Common myeloid progenitor, CD34-positive (primary cell): ENCODE measurements around the gene CDH12.
"Not testable (repeated sequence)": the region's sequence is repeated elsewhere in the genome, so short reads cannot be mapped to it uniquely, and the experiment has no call there.

ENCODE experiments used
- CTCF ChIA-PET: fragments of 350-600 bp; sonication (Branson Sonifier 250); formaldehyde crosslinking; loops from one replicate; lab custom pipeline; 2021; ENCODE audit warnings: antibody characterized with exemption; lab: Charles Lee
- POLR2A ChIA-PET: fragments of 350-600 bp; sonication (Branson Sonifier 250); formaldehyde crosslinking; loops from one replicate; lab custom pipeline; 2021; ENCODE audit warnings: antibody characterized with exemption; lab: Charles Lee
- DNase-seq, 3 donors: peaks; one replicate each; pipeline versions ENCODE4 v3.0.0 to v3.0.0-alpha.2; 2013
- H3K27ac ChIP-seq, 2 experiments: 1 replicate in 1 of 2; 2 replicates in 1 of 2; pipeline ENCODE4 v1.7.0; 2013; ENCODE audit warnings: inconsistent platforms in 2 of 2, low read length in 2 of 2, mild to moderate bottlenecking in 2 of 2, low read depth in 1 of 2, moderate library complexity in 1 of 2; ENCODE audit not compliant: severe bottlenecking in 2 of 2, insufficient read depth in 1 of 2, poor library complexity in 1 of 2
- H3K27me3 ChIP-seq, 5 experiments: replicated peaks in 2 of 5; 1 replicate in 3 of 5; 2 replicates in 2 of 5; pipeline versions ENCODE4 v1.6.1 to v1.7.0; 2013; ENCODE audit warnings: low read length in 4 of 5, mild to moderate bottlenecking in 2 of 5, moderate library complexity in 2 of 5, inconsistent platforms in 1 of 5; ENCODE audit not compliant: insufficient read depth in 5 of 5, control insufficient read depth in 4 of 5
- H3K36me3 ChIP-seq, 4 experiments: 1 replicate in 2 of 4; 2 replicates in 2 of 4; pipeline versions ENCODE4 v1.6.1 to v1.7.0; 2013; ENCODE audit warnings: low read length in 3 of 4, control low read depth in 1 of 4, mild to moderate bottlenecking in 1 of 4; ENCODE audit not compliant: control insufficient read depth in 4 of 4, insufficient read depth in 4 of 4
- H3K4me1 ChIP-seq, 4 experiments: 1 replicate in 3 of 4; 2 replicates in 1 of 4; pipeline versions ENCODE4 v1.6.1 to v1.7.1; 2013; ENCODE audit warnings: low read length in 3 of 4, mild to moderate bottlenecking in 3 of 4, control low read depth in 1 of 4, inconsistent platforms in 1 of 4, moderate library complexity in 1 of 4; ENCODE audit not compliant: control insufficient read depth in 4 of 4, insufficient read depth in 4 of 4; ENCODE audit errors: control extremely low read depth in 1 of 4
- H3K4me3 ChIP-seq, 7 experiments: 1 replicate in 4 of 7; 2 replicates in 3 of 7; pipeline versions ENCODE4 v1.5.1 to v1.7.0; 2013; ENCODE audit warnings: mild to moderate bottlenecking in 7 of 7, low read length in 6 of 7, moderate library complexity in 6 of 7, inconsistent platforms in 2 of 7, low read depth in 2 of 7, control low read depth in 1 of 7; ENCODE audit not compliant: insufficient read depth in 4 of 7, control insufficient read depth in 1 of 7; ENCODE audit errors: extremely low read depth in 1 of 7
- H3K9me3 ChIP-seq, 5 experiments: 1 replicate in 4 of 5; 2 replicates in 1 of 5; pipeline versions ENCODE4 v1.6.1 to v1.7.1; 2013; ENCODE audit warnings: low read length in 4 of 5, mild to moderate bottlenecking in 2 of 5, inconsistent platforms in 1 of 5, low read depth in 1 of 5, moderate library complexity in 1 of 5; ENCODE audit not compliant: control insufficient read depth in 4 of 5, insufficient read depth in 2 of 5; ENCODE audit errors: control extremely low read depth in 1 of 5
- WGBS: methylation state at CpG from one replicate; pipeline ENCODE4 v1.1.5; 2013; ENCODE audit not compliant: insufficient coverage; 5-methylcytosine and 5-hydroxymethylcytosine counted together

The CDH12 gene

GRCh38 chr5:22779499-22779898, 73.6 kb downstream of the CDH12 start:
- WGBS = 54% methylated on average over 2 of the region's 3 CpGs
- Histone ChIP-seq H3K4me3 (no peak overlapping the region), H3K27me3 (no peaks in the 10 kb centered on the region), H3K36me3 (no peaks in the 10 kb centered on the region), H3K4me1 (no peaks in the 10 kb centered on the region), H3K27ac (no peak overlapping the region), H3K9me3 (no peaks in the 10 kb centered on the region)
- ChIA-PET CTCF (no interaction called here), POLR2A (no interaction called here)
- DNase-seq = no peak

- no peak for DNase-seq
- no peak overlapping the region for H3K27ac ChIP-seq
- ChIA-PET CTCF (no interaction called here), POLR2A (no interaction called here)
- H3K4me1 ChIP-seq = no peaks in the 10 kb centered on the region
- H3K4me3 ChIP-seq = no peak overlapping the region
- no peaks in the 10 kb centered on the region for H3K27me3 ChIP-seq
- WGBS = 100% methylated on average over 1 of the region's 6 CpGs
- H3K36me3 ChIP-seq = no peaks in the 10 kb centered on the region
- H3K9me3 ChIP-seq = no peaks in the 10 kb centered on the region
Measured at GRCh38 chr5:22776285-22776684, 76.9 kb downstream of the CDH12 start.

- H3K27me3 ChIP-seq, H3K4me3 ChIP-seq, H3K9me3 ChIP-seq, H3K27ac ChIP-seq, CTCF ChIA-PET, DNase-seq, H3K4me1 ChIP-seq, POLR2A ChIA-PET, H3K36me3 ChIP-seq: not testable (repeated sequence)
- 100% methylated on average over 1 of the region's 1 CpG for WGBS
Measured at GRCh38 chr5:22774214-22774613, 78.9 kb downstream of the CDH12 start.

DNA sequence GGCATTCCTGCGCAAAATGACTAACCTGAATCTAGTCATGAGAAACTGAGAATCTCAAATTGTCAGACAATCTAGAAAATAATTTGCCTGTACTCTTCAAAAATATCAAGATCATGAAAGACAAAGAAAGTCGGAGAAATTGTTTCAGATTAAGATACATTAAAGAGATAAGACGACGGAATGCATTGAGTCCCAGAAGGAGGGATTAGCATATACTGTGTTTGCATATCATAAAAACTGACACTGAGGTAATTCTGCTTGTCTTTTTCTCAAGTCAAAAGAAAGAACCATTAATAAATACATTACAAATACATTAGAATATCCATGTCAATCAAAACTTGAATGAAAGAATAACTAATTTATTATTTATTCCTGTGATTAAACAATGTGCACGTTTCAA, 88.4 kb downstream of the CDH12 start:
- H3K4me3 ChIP-seq = no peak overlapping the region
- H3K36me3 ChIP-seq = no peaks in the 10 kb centered on the region
- H3K27ac ChIP-seq = no peak overlapping the region
- no peaks in the 10 kb centered on the region for H3K27me3 ChIP-seq
- CTCF ChIA-PET = no interaction called here
- no peaks in the 10 kb centered on the region for H3K4me1 ChIP-seq
- POLR2A ChIA-PET = no interaction called here
- DNase-seq = no peak
- no CpG with 5 or more reads among the region's 5 CpGs for WGBS
- H3K9me3 ChIP-seq = no peaks in the 10 kb centered on the region

GRCh38 chr5:22757776-22758175, 95.4 kb downstream of the CDH12 start:
- Histone ChIP-seq H3K9me3 (no peaks in the 10 kb centered on the region), H3K27me3 (no peaks in the 10 kb centered on the region), H3K27ac (no peak overlapping the region), H3K36me3 (no peaks in the 10 kb centered on the region), H3K4me3 (no peak overlapping the region), H3K4me1 (no peaks in the 10 kb centered on the region)
- WGBS = no CpG with 5 or more reads among the region's 4 CpGs
- DNase-seq = no peak
- POLR2A ChIA-PET = no interaction called here
- CTCF ChIA-PET = no interaction called here

- CTCF ChIA-PET = no interaction called here
- POLR2A ChIA-PET = no interaction called here
- Histone ChIP-seq H3K9me3 (no peaks in the 10 kb centered on the region), H3K36me3 (no peaks in the 10 kb centered on the region), H3K27me3 (no peaks in the 10 kb centered on the region), H3K27ac (no peak overlapping the region), H3K4me1 (no peaks in the 10 kb centered on the region), H3K4me3 (no peak overlapping the region)
- 97% methylated on average over 3 of the region's 3 CpGs for WGBS
- no peak for DNase-seq
Measured at GRCh38 chr5:22754155-22754554, 99.0 kb downstream of the CDH12 start.

DNA sequence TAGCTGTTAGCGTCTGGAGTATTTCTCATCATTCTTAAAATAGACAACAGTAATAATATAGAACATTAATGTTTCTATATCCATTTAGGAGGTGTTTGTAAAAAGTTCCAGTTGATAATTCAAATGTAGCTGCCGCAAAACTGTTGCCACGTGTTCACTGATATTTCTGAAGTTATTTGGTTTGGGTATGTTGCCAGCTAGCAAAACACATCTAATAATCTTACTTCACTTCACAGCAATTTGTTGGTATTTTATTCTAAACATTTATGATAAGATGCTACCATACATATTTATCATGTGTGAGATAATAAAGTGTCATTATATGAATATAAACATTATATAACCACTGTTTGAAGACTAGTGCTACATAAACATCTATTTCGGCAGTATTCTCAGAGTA, 101.6 kb downstream of the CDH12 start:
- Histone ChIP-seq H3K4me3 (no peak overlapping the region), H3K9me3 (no peaks in the 10 kb centered on the region), H3K27me3 (no peaks in the 10 kb centered on the region), H3K4me1 (no peaks in the 10 kb centered on the region), H3K27ac (no peak overlapping the region), H3K36me3 (no peaks in the 10 kb centered on the region)
- ChIA-PET POLR2A (no interaction called here), CTCF (no interaction called here)
- no peak for DNase-seq
- 100% methylated on average over 1 of the region's 4 CpGs for WGBS
